ENCODE measurements around the gene HDAC4. TPM values are rescaled to one million over a fixed set of nuclear protein-coding genes. Genes with fewer than 3 reads are reported as not detected.

Gene HDAC4
- total RNA-seq, 4 donors from 2014 or later: 51.4 to 107 (median 70.8) TPM

DNA sequence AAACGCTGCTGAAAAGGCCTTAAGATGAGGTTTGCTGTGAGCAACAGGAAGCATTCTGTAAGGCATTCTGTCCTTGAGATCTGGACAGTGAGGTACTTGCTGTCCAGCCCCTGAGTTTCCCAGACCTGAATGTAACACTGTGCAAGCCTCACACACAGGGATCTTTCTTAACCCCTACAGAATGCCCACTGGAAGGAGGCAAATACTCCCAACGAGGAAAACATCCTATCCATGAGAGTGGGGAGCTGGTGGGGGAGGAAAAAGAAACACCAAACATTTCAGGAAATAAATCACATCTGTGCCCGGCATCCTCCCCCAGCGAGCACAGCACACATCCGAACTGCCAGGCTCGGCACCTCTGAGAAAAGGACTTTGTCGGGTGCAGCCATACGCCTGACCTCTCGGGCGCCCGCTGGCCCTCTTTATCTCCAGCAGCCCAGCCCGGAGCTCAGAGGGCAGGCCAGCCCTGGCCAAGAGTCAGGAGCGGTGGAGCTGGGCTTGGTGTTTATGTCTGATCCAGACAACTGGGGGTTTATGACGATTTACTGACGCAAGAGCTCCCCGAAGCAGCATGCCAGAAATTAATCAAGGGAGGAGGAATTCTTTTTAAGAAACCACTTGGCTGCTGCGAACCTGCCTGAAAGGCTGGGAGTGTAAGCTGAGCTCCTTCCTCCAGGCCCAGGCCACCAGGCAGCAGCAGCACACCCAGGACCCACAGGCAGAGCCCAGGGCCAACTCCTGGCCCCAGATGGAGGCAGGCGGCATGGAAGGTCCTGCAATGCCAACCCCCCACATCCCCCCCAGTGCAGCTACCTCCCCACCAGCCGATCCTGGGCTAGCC is 72.2 kb downstream of the HDAC4 start:
- H3K9me3 ChIP-seq: no peaks in the 10 kb centered on the region
- no peak for TF ChIP-seq POLR2AphosphoS5 (IDR thresholded peaks at IDR 0.05)
- TF ChIP-seq, protein P1, sequence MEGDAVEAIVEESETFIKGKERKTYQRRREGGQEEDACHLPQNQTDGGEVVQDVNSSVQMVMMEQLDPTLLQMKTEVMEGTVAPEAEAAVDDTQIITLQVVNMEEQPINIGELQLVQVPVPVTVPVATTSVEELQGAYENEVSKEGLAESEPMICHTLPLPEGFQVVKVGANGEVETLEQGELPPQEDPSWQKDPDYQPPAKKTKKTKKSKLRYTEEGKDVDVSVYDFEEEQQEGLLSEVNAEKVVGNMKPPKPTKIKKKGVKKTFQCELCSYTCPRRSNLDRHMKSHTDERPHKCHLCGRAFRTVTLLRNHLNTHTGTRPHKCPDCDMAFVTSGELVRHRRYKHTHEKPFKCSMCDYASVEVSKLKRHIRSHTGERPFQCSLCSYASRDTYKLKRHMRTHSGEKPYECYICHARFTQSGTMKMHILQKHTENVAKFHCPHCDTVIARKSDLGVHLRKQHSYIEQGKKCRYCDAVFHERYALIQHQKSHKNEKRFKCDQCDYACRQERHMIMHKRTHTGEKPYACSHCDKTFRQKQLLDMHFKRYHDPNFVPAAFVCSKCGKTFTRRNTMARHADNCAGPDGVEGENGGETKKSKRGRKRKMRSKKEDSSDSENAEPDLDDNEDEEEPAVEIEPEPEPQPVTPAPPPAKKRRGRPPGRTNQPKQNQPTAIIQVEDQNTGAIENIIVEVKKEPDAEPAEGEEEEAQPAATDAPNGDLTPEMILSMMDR (IDR thresholded peaks at IDR 0.05): no peak
- no peak for TF ChIP-seq EP300 (IDR thresholded peaks at IDR 0.05)
- no peak for TF ChIP-seq POLR2A (IDR thresholded peaks at IDR 0.05)
- peak; percentile 83 to 89 for DNase-seq (ENCODE audit: low spot score in 2 of 2)
- no peaks in the 10 kb centered on the region for H3K27me3 ChIP-seq
- 50% methylated on average over 19 of the region's 19 CpGs for whole genome bisulfite sequencing
- no peaks in the 10 kb centered on the region for H3K36me3 ChIP-seq
- peaks cover 32% of the 10 kb centered on the region for H3K4me1 ChIP-seq
- peak overlapping the region; percentile 57 for H3K27ac ChIP-seq
- no peak overlapping the region for H3K4me3 ChIP-seq

GRCh38 chr2:239327536-239328350 is 73.1 kb downstream of the HDAC4 start:
- H3K4me3 ChIP-seq: no peak overlapping the region
- no peaks in the 10 kb centered on the region for H3K27me3 ChIP-seq
- peak; percentile 62 to 69 for DNase-seq (ENCODE audit: low spot score in 2 of 2)
- WGBS: 58% methylated on average over 9 of the region's 13 CpGs
- peaks cover 40% of the 10 kb centered on the region for H3K4me1 ChIP-seq
- no peaks in the 10 kb centered on the region for H3K36me3 ChIP-seq
- TF ChIP-seq POLR2A (IDR thresholded peaks at IDR 0.05): no peak
- TF ChIP-seq, protein P1 (IDR thresholded peaks at IDR 0.05): no peak
- no peak for TF ChIP-seq POLR2AphosphoS5 (IDR thresholded peaks at IDR 0.05)
- no peak for TF ChIP-seq EP300 (IDR thresholded peaks at IDR 0.05)
- H3K27ac ChIP-seq: peak overlapping the region; percentile 57
- no peaks in the 10 kb centered on the region for H3K9me3 ChIP-seq

DNA sequence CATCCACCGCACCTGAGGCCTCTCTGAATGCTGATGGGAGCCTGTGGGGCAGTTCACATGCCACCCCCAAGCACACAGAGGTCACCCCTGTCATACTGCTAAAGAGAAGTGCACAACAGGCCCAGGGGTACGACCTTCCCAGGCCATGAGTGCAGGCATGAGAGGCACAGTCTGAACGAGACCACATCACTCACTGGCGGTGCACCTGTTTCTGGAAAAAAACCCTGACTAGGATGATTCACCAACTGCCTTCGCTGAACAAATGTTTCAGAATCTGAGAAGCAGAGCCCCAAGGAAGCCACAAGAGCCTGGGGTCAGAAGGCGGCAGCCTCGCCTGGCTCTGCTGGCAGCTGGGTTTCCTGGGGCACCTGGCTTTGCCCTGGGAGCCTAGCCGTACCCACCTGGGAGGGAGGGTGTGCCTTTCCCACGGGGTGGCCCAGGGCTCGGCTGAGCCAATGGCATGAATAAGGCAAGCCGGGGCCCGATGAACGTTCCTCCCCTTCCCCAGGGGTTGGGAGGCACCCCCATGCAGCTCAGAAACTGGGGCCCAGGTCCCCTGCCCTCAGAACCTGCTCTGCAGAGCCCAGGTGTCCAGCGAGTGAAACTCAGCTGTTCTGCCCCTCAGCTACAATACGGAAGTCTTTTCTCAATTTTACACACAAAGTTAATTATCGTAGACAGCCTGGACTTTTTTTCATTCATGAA is 73.8 kb downstream of the HDAC4 start:
- Histone ChIP-seq H3K36me3 (no peaks in the 10 kb centered on the region), H3K4me1 (peaks cover 48% of the 10 kb centered on the region), H3K4me3 (no peak overlapping the region), H3K27ac (no peak overlapping the region), H3K9me3 (no peaks in the 10 kb centered on the region), H3K27me3 (no peaks in the 10 kb centered on the region)
- peak; percentile 60 to 77 for DNase-seq (ENCODE audit: low spot score in 2 of 2)
- 57% methylated on average over 13 of the region's 16 CpGs for WGBS
- TF ChIP-seq EP300 (IDR thresholded peaks at IDR 0.05): no peak
- TF ChIP-seq POLR2A (IDR thresholded peaks at IDR 0.05): no peak
- TF ChIP-seq, protein P1 (IDR thresholded peaks at IDR 0.05): no peak
- TF ChIP-seq POLR2AphosphoS5 (IDR thresholded peaks at IDR 0.05): no peak

- H3K9me3 ChIP-seq: no peaks in the 10 kb centered on the region
- H3K27me3 ChIP-seq: no peaks in the 10 kb centered on the region
- H3K4me3 ChIP-seq: no peak overlapping the region
- TF ChIP-seq EP300 (IDR thresholded peaks at IDR 0.05): no peak
- TF ChIP-seq, protein P1 (IDR thresholded peaks at IDR 0.05): no peak
- no peak for TF ChIP-seq POLR2AphosphoS5 (IDR thresholded peaks at IDR 0.05)
- peaks cover 54% of the 10 kb centered on the region for H3K4me1 ChIP-seq
- WGBS: 93% methylated on average over 14 of the region's 14 CpGs
- no peaks in the 10 kb centered on the region for H3K36me3 ChIP-seq
- peak; percentile 31 to 44 for DNase-seq (ENCODE audit: low spot score in 2 of 2)
- no peak overlapping the region for H3K27ac ChIP-seq
Observed at GRCh38 chr2:239324456-239324855, 76.4 kb downstream of the HDAC4 start.
